Sciatic nerve (tissue), 2 donors: Measurements from ENCODE around the gene RSPRY1. TPM values are rescaled to one million over a fixed set of nuclear protein-coding genes. Genes with fewer than 3 reads are reported as not detected.

Experiments used
- ATAC-seq: fragments of 200-7000 bp; cut with Tn5 transposase; one replicate; pipeline ENCODE4 v1.9.1; 2020; ENCODE audit warnings: mild to moderate bottlenecking, moderate library complexity
- DNase-seq: peaks from one replicate; pipeline ENCODE4 v3.0.0-alpha.2; 2020; ENCODE audit warnings: low spot score
- intact Hi-C: fragments of 100-400 bp; cut with DNase I; formaldehyde crosslinking; loops from one replicate; pipeline ENCODE4 v1.14.2; 2022
- total RNA-seq: library from RNA; stranded (reverse); fragmentation: NEBNext Ultra II Directional; extraction: Animal tissue kit (Norgen Biotek cat#: 25700); gene quantifications from one replicate; pipeline ENCODE4 v1.2.1, GENCODE V29; 2021
- donor health status: DM: no; HTN: no; CAD: no.
- donor health status: DM: no; HTN: no; CAD: no.

The RSPRY1 gene
- total RNA-seq, 1 donor from 2014 or later, result 26.3 TPM

DNA sequence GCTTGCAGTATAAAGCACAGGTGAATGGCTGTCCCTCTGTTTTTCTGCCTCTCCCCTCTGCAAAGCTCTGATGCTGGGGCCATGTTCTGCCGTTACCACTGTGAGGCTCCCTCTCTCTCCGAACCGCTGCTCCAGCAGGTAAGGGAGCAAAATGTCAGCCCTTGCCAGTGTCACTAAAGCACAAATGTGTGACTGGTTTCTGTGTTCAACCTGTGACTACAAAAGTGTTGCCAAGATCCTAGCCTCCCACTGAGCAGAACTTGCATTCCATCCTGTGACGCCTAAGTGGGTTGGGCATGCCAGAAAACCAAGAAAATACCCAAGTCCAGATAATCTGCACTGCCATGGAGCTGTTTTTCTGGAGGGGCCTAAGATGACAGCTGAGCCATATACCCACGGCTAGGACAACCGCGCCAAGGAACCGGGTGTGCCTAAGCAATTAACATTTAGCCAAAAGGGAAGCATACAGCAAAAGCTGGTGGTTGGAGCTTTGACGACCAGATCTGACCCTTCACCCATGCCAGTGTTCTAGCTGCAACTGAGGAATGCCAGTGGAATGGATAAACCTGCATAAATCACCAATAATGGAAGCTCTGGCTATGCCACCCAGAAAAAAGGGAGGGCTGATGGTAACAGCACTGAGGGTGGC, 35.3 kb upstream of the RSPRY1 start:
- DNase-seq, result no peak
- intact Hi-C loops, result no loop called here

DNA sequence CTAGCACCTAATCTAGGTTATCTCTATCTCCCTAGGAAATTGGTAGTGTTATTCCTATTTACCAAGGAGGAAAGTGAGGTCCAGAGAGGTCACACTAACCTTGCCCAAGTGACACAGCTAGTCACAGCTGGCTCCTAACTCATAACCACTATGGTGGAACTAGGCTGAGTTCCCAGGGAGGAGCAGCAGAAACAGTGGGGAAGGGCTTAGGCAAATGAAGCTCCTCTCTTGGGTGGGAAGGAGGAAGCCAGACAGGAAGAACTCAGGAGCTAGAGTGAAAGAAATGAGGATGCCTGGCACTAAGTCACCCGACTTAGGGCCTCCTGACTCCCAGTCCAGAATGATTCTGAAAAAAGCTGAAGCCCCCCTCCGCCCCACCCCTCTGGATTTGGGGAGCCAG, 34.8 kb upstream of the RSPRY1 start:
- DNase-seq, result no peak
- ATAC-seq, result no peak
- intact Hi-C loops, result no loop called here

More for the DNA sequence above, 35.3 kb upstream of the RSPRY1 start:
- ATAC-seq, result no peak

DNA sequence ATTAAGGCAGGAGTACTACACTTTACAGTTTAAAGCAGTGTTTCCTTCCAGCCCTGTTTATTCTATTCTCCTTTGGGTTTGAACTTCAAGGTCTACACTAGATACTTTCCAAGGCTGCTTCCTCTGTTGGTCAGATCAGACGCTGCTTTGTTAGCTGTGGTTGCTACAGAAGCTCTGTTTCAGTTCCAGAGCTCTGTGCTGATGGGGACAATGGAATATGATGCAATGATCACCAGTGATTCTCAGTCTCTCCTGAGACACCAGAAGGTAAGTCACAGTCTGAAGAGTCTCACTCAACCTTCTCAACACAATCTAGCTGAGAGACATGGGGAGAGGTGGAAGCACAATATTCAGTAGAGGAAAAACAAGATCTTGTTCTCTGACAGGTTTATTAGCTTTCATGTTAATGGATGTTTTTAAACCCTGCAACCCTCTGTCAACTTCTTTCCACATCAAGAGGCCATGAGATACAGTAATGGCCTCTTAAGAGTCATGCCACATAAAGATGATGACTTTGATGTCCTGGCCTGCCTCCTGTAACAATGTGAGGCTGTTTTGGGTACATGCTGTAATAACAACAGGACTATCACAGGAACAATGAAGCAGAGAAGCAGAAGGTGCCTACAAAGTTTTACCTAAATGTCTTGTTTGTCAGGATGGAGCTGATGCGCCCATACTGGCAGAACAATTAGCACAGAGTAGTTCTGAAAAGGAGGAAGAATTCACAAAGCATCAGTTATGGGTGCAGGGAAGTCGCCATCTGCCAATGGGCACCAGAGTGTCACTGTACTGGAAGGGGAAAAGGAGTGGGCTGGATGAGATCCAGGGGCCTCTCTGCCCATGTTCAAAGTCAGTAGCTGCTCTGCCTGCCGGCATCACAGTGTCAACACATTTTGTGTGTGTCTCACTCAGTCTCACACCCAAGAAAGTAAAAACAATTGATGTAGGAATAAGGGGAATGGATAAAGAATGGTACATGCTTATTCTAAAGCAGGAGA, 33.7 kb upstream of the RSPRY1 start:
- ATAC-seq (no peak), DNase-seq (no peak)
- intact Hi-C loops, result no loop called here

GRCh38 chr16:57153841-57154240, 32.3 kb upstream of the RSPRY1 start:
- DNase-seq (no peak), ATAC-seq (no peak)
- intact Hi-C loops, result no loop called here

DNA sequence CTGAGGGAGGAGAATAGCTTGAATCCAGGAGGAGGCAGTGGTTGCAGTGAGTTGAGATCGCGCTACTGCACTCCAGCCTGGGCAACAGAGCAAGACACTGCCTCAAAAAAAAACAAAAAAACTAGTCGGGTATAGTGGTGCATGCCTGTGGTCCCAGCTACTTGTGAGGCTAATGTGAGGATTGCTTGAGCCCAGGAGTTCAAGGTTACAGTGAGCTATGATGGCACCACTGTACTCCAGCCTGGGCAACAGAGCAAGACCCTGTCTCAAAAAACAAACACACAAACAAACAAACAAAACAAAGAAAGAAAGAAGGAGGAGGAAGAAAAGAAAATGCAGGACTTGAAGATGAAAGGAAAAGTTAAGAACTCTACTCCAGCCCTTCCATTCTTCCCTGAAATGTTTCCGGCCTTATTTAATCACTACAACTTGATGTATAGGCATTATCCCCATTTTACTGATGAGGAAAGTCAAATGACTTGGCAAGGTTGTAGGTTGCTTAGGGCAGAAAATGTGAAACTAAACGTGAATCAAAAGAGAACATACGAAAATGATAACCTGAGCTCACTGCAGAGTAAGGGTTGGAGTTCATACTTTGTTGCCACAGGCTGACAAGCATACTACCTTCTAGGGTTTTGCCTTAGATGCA, 30.3 kb upstream of the RSPRY1 start:
- ATAC-seq (no peak), DNase-seq (no peak)
- intact Hi-C loops, result no loop called here

GRCh38 chr16:57156351-57156703, 29.8 kb upstream of the RSPRY1 start:
- DNase-seq (no peak), ATAC-seq (no peak)
- intact Hi-C loops, result no loop called here

DNA sequence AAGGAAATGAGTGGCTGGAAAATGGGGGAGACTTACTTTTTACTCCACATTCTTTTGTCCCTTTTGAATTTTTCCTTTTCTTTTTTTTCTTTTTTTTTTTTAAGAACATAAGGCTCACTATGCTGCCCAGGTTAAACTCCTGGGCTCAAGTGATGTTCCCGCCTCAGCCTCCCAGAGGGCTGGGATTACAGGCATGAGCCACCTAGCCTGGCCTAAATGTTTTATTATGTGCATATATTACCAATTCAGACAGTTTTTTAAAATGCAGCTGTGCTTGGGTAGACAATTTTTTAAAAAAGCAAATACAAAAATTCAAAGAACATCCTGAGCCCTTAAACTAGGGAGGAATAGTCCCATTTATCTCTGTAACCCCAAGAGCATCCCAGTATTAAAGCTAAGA, 28.6 kb upstream of the RSPRY1 start:
- intact Hi-C loops, result no loop called here
- no peak for ATAC-seq
- no peak for DNase-seq

- DNase-seq, result no peak
- intact Hi-C loops, result no loop called here
- ATAC-seq, result no peak
Observed at GRCh38 chr16:57159447-57159846, 26.7 kb upstream of the RSPRY1 start.

DNA sequence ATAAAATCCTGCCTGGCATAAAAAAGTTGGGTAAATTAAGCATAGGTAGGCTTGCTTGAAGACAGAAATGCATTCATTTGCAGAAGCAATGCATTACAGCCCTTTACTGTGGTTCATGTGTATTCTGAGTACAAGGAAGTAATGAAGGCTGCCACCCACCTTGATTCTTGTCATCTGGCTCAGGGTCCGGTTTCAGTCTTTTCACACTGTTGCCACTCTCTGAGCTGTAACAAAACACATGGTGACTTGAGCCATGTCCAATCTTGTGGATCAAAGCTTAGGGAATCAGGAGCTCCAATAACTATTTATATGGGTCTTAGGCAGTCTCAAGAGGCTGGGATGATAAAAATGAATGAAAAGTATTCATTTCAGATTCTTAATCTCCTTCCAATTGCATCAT, 22.3 kb upstream of the RSPRY1 start:
- intact Hi-C loops, result no loop called here
- ATAC-seq (no peak), DNase-seq (no peak)

DNA sequence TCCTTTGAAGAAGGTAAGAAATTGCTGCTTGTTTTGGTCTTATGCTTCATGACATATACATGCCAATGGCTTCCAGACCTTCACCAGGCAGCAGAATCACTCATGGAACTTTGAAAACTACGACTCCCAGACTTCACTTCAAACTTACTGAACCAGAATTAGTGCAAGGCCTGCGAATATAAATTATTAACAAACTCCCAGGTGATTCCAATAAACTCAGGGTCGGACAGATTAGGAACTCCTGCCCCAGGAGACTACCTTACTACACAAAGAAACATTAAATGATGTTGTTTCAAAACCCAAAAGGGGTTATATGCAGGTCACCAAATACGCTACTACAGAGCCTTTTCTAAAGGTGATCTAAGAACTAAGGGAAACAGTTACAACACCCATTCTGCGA, 20.6 kb upstream of the RSPRY1 start:
- DNase-seq, result no peak
- ATAC-seq, result no peak
- intact Hi-C loops, result loop anchor here (5.0 kb wide), 1 partner anchor 78 kb away; no protein-coding TSS in a partner anchor

DNA sequence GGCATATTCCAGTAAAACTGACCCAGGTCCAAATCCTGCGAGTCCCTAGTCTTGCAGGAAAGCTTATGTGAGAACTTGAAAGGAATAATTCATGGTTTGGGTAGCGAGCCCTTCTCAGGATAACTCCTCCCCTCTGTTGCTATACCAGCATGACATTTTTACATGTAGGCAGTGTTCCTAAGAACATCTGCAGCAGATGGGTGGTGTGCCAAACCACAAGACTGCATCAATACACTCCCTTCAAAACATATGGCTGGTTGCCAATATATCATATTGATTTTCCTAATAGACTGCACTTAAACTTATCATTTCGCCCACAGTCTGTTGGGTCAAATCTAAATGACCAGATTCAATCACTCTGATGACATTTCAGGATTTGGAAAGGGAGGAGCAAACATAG, 20.2 kb upstream of the RSPRY1 start:
- DNase-seq (no peak), ATAC-seq (no peak)
- intact Hi-C loops, result loop anchor here (5.0 kb wide), 1 partner anchor 79 kb away; no protein-coding TSS in a partner anchor

DNA sequence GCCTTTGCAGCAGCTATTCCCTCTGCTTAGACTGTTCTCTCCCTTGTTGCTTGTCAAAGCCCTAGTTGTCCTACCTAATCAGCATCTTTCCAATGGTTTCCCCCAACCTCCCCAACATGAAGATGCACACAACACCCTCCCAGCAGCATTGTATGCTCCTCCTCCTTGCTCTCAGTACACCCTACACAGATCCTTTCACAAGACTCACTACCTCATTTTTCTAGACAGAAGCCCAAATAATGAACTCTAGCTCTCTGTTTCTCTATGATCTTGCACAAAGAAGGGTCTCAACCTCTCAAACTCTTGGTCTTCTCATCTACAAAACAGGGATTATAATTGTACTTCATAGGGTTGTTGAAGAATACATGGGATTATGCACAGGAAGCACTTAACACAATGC, 19.7 kb upstream of the RSPRY1 start:
- intact Hi-C loops, result loop anchor here (5.0 kb wide), 1 partner anchor 79 kb away; no protein-coding TSS in a partner anchor
- ATAC-seq, result no peak

DNA sequence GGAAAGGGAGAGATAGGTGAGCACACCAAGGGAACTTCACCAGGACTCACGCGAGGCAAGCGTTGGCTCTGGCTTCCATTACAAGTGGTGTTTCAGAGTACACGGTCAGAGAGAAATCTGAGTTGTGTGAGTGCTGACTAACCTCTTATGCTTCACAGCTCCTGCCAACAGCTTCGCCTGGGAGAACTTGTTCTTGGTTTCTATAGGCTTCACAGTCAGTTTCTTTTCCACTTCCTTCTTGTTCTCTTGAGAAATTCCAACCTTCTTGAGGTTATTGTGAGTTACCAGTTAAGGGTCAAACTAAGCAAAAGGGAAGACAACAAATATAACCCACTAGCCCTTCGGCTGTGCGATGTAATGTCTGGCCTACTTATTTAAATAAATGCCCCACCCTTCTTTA, 19.2 kb upstream of the RSPRY1 start:
- ATAC-seq, result peak; percentile 67
- intact Hi-C loops, result loop anchor here (5.0 kb wide), 1 partner anchor 80 kb away; no protein-coding TSS in a partner anchor
- no peak for DNase-seq

More for the DNA sequence above, 19.7 kb upstream of the RSPRY1 start:
- no peak for DNase-seq

GRCh38 chr16:57167538-57167937, 18.6 kb upstream of the RSPRY1 start:
- DNase-seq (no peak), ATAC-seq (no peak)
- intact Hi-C loops, result loop anchor here (5.0 kb wide), 1 partner anchor 80 kb away; no protein-coding TSS in a partner anchor

GRCh38 chr16:57167953-57168352, 18.2 kb upstream of the RSPRY1 start:
- DNase-seq (no peak), ATAC-seq (peak; percentile 89)
- intact Hi-C loops, result loop anchor here (5.0 kb wide), 1 partner anchor 81 kb away; no protein-coding TSS in a partner anchor

DNA sequence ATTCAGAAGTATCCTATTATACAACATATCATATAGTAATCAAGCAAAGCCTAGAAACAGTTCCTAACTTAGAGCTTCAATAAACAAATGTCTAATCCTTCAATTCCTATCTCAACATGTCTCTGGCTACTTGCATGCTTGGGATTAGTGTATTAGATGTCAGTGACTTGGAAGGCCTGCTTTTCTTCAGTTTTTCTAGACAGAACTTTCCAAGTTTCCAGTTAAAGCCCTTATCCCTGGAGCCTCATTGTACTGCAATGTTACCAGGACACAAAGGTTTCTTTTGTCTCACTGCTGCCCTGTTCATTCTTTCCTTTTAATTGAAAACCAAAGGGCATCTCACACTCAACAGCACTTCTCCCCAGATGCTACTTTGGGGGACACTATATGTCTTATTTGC, 16.8 kb upstream of the RSPRY1 start:
- intact Hi-C loops, result loop anchor here (5.0 kb wide), 1 partner anchor 82 kb away; no protein-coding TSS in a partner anchor
- peak; percentile 45 for ATAC-seq

GRCh38 chr16:57172721-57173290, 13.3 kb upstream of the RSPRY1 start:
- intact Hi-C loops, result no loop called here
- DNase-seq (no peak), ATAC-seq (no peak)

More for the DNA sequence above, 16.8 kb upstream of the RSPRY1 start:
- DNase-seq, result no peak

- DNase-seq, result no peak
- intact Hi-C loops, result no loop called here
- ATAC-seq, result peak; percentile 32
Observed at GRCh38 chr16:57175896-57176295, 10.2 kb upstream of the RSPRY1 start.

DNA sequence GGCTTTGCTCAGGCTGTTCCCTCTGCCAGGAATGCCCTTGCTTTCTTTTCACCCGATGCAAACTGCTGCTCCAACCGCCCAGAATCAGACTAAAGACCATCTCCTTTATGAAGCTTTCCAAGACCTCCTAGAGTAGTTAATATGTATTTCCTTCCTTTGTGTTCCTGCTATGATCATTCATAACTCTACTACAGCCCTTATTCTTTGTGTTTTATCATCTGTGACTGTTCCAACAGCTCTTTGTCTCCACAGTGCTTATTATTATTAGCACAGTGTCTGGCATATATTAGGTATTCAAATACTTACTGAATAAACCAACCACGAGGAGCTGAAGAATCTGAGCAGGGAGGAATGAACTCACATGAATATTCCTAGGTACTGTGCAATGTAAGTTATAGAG, 7.9 kb upstream of the RSPRY1 start:
- ATAC-seq (no peak), DNase-seq (no peak)
- intact Hi-C loops, result no loop called here
